HCT116 (cell line): ENCODE measurements around the gene SYT3. TPM values are rescaled to one million over a fixed set of nuclear protein-coding genes. Genes with fewer than 3 reads are reported as not detected.
A peak's percentile ranks its signal among the peaks of the same experiment; 100 is the strongest.

Experiments
- ATAC-seq: fragments of 200-7000 bp; cut with Tn5 transposase; 2 replicates; pipeline ENCODE4 v1.9.1; 2020; ENCODE audit warnings: mild to moderate bottlenecking, moderate library complexity
- BruUV-seq: library from RNA; stranded (reverse); fragments of 400-500 nt; replicated peaks from 2 replicates; lab custom pipeline; 2021; lab: Mats Ljungman, UMichigan
- CTCF ChIA-PET: fragments of 300-600 bp; sonication (Branson Sonifier 250); formaldehyde crosslinking; loops from one replicate; lab custom pipeline; 2021; ENCODE audit warnings: antibody characterized with exemption; lab: Charles Lee
- POLR2A ChIA-PET: fragments of 300-600, 350-600 bp; sonication (Branson Sonifier 250); formaldehyde crosslinking; loops from one replicate; lab custom pipeline; 2021; ENCODE audit warnings: antibody characterized with exemption; lab: Charles Lee
- RAD21 ChIA-PET, 2 experiments: fragments of 300-600 bp; sonication (Branson Sonifier 250); formaldehyde crosslinking; loops; one replicate each; lab custom pipeline; 2023; ENCODE audit warnings: low total read pairs in 2 of 2; ENCODE audit not compliant: uncharacterized antibody in 2 of 2, unreplicated experiment in 2 of 2, low non-redundant PET in 1 of 2; lab: Charles Lee
- DNase-seq: peaks from one replicate; pipeline ENCODE4 v3.0.0-alpha.2; 2010; ENCODE audit warnings: low read depth, low spot score
- H2AFZ ChIP-seq: fragments of 200-600 bp; shearing (Covaris generic), sonication (generic); 2 replicates; pipeline ENCODE4 v1.6.1; 2017; ENCODE audit warnings: low read depth, mixed run types, mixed read lengths, antibody characterized with exemption, low read length; ENCODE audit not compliant: poor library complexity, severe bottlenecking
- H3K27ac ChIP-seq: 2 replicates; pipeline ENCODE4 v1.5.1; 2012; ENCODE audit warnings: low read depth, low read length
- H3K27me3 ChIP-seq: fragments of 200-600 bp; sonication (generic); 2 replicates; pipeline ENCODE4 v1.6.1; 2016; ENCODE audit warnings: mixed run types, low read length, mixed read lengths; ENCODE audit not compliant: insufficient read depth
- H3K36me3 ChIP-seq, 2 experiments: fragments of 200-500 bp in 1 of 2; fragments of 200-600 bp in 1 of 2; sonication (Bioruptor generic) in 1 of 2; sonication (generic) in 1 of 2; 2 replicates each; pipeline versions ENCODE4 v1.5.1 to v1.6.1; 2014 to 2016; ENCODE audit warnings: low read length in 2 of 2, inconsistent platforms in 1 of 2, mixed read lengths in 1 of 2, mixed run types in 1 of 2; ENCODE audit not compliant: insufficient read depth in 2 of 2, control insufficient read depth in 1 of 2
- H3K4me1 ChIP-seq, 2 experiments: fragments of 200-600 bp in 1 of 2; sonication (generic) in 1 of 2; 2 replicates each; pipeline versions ENCODE4 v1.5.1 to v1.6.1; 2012 to 2017; ENCODE audit warnings: low read length in 2 of 2, inconsistent platforms in 1 of 2, mild to moderate bottlenecking in 1 of 2, mixed read lengths in 1 of 2, mixed run types in 1 of 2, moderate library complexity in 1 of 2; ENCODE audit not compliant: insufficient read depth in 2 of 2, control insufficient read depth in 1 of 2
- H3K4me2 ChIP-seq: fragments of 200-600 bp; sonication (generic); 2 replicates; pipeline ENCODE4 v1.6.1; 2017; ENCODE audit warnings: mixed run types, low read length, mixed read lengths
- H3K4me3 ChIP-seq, 2 experiments: fragments of 200-600 bp in 1 of 2; sonication (generic) in 1 of 2; replicated peaks in 1 of 2; 2 replicates each; pipeline ENCODE4 v1.5.1; 2011 to 2016; ENCODE audit warnings: low read length in 2 of 2, control low read depth in 1 of 2, low read depth in 1 of 2, mild to moderate bottlenecking in 1 of 2, mixed read lengths in 1 of 2, mixed run types in 1 of 2
- H3K79me2 ChIP-seq: fragments of 200-600 bp; sonication (generic); 2 replicates; pipeline ENCODE4 v1.6.1; 2017; ENCODE audit warnings: mild to moderate bottlenecking, mixed run types, low read length, moderate library complexity, mixed read lengths; ENCODE audit not compliant: insufficient read depth
- H3K9ac ChIP-seq: fragments of 200-600 bp; sonication (generic); 2 replicates; pipeline ENCODE4 v1.6.1; 2016; ENCODE audit warnings: low read length, mixed read lengths
- H3K9me2 ChIP-seq: fragments of 200-600 bp; sonication (generic), shearing (Covaris generic); 2 replicates; pipeline ENCODE4 v1.6.1; 2017; ENCODE audit warnings: mixed run types, mild to moderate bottlenecking, moderate library complexity; ENCODE audit not compliant: insufficient read depth
- H3K9me3 ChIP-seq, 2 experiments: fragments of 200-500 bp in 1 of 2; fragments of 200-600 bp in 1 of 2; sonication (Bioruptor generic) in 1 of 2; sonication (generic) in 1 of 2; 2 replicates each; pipeline ENCODE4 v1.6.1; 2014 to 2017; ENCODE audit warnings: low read length in 2 of 2, mixed read lengths in 2 of 2, inconsistent platforms in 1 of 2, low read depth in 1 of 2, mild to moderate bottlenecking in 1 of 2, mixed run types in 1 of 2, moderate library complexity in 1 of 2; ENCODE audit not compliant: control insufficient read depth in 1 of 2, insufficient read depth in 1 of 2
- H4K20me1 ChIP-seq: fragments of 200-600 bp; sonication (generic), shearing (Covaris generic); 2 replicates; pipeline ENCODE4 v1.6.1; 2017; ENCODE audit warnings: mixed run types, mild to moderate bottlenecking, moderate library complexity; ENCODE audit not compliant: insufficient read depth
- ATF3 ChIP-seq: IDR thresholded peaks from 2 replicates; pipeline ENCODE4 v1.6.1; 2012
- CEBPB ChIP-seq: IDR thresholded peaks from 2 replicates; pipeline ENCODE4 v1.6.1; 2012; ENCODE audit warnings: low read depth
- CTCF ChIP-seq, 3 experiments: fragments of 200-600 bp in 1 of 3; sonication (generic) in 1 of 3; IDR thresholded peaks in 2 of 3; conservative IDR thresholded peaks in 1 of 3; 2 replicates each; pipeline ENCODE4 v1.5.1; 2012 to 2017; ENCODE audit warnings: low read depth in 2 of 3, low read length in 2 of 3, antibody characterized with exemption in 1 of 3, borderline replicate concordance in 1 of 3, control low read depth in 1 of 3, mild to moderate bottlenecking in 1 of 3, mixed read lengths in 1 of 3, mixed run types in 1 of 3, moderate library complexity in 1 of 3; ENCODE audit not compliant: insufficient read depth in 1 of 3
- EZH2phosphoT487 ChIP-seq: fragments of 200-600 bp; IDR thresholded peaks from 2 replicates; pipeline ENCODE4 v1.6.1; 2018; ENCODE audit warnings: antibody characterized with exemption, borderline replicate concordance
- JUND ChIP-seq: IDR thresholded peaks from 2 replicates; pipeline ENCODE4 v1.6.1; 2012
- POLR2A ChIP-seq: IDR thresholded peaks from 2 replicates; pipeline ENCODE4 v1.7.0; 2011; ENCODE audit warnings: borderline replicate concordance; ENCODE audit not compliant: insufficient read depth, insufficient read length; ENCODE audit errors: extremely low read depth
- POLR2AphosphoS5 ChIP-seq: IDR thresholded peaks from 2 replicates; pipeline ENCODE4 v1.6.1; 2011; ENCODE audit warnings: mild to moderate bottlenecking, low read depth, low read length, moderate library complexity
- RAD21 ChIP-seq: IDR thresholded peaks from 2 replicates; pipeline ENCODE4 v1.6.1; 2012; ENCODE audit warnings: low read depth, mild to moderate bottlenecking
- REST ChIP-seq: IDR thresholded peaks from 2 replicates; pipeline ENCODE4 v1.6.1; 2012; ENCODE audit warnings: low read depth
- SIN3A ChIP-seq: IDR thresholded peaks from 2 replicates; pipeline ENCODE4 v1.6.1; 2012; ENCODE audit warnings: low read depth
- SP1 ChIP-seq: IDR thresholded peaks from 2 replicates; pipeline ENCODE4 v1.6.1; 2012; ENCODE audit warnings: low read depth
- SRF ChIP-seq: IDR thresholded peaks from 2 replicates; pipeline ENCODE4 v1.6.1; 2012; ENCODE audit warnings: low read depth
- YY1 ChIP-seq: IDR thresholded peaks from 2 replicates; pipeline ENCODE4 v1.6.1; 2011; ENCODE audit warnings: low read length, low read depth, moderate library complexity, mild to moderate bottlenecking; ENCODE audit not compliant: insufficient replicate concordance; ENCODE audit errors: extremely low read depth
- intact Hi-C: fragments of 100-400 bp; cut with micrococcal nuclease; formaldehyde crosslinking; loops from 2 replicates; pipeline ENCODE4 v1.10.0; 2022
- total RNA-seq: library from RNA; stranded (reverse); gene quantifications from one replicate; pipeline ENCODE4 v1.2.1, GENCODE V29; 2021; ENCODE audit not compliant: unreplicated experiment

The SYT3 gene
- total RNA-seq, 1 experiment from 2014 or later, result 4.6 TPM

- intact Hi-C loops, result no loop called here
- Histone ChIP-seq H2AFZ (no peak overlapping the region), H3K4me1 (no peaks in the 10 kb centered on the region), H3K4me2 (no peak overlapping the region), H3K27me3 (no peaks in the 10 kb centered on the region), H3K9me3 (no peaks in the 10 kb centered on the region), H3K36me3 (no peaks in the 10 kb centered on the region), H4K20me1 (no peaks in the 10 kb centered on the region), H3K9me2 (no peaks in the 10 kb centered on the region), H3K79me2 (no peaks in the 10 kb centered on the region), H3K4me3 (no peak overlapping the region), H3K9ac (no peak overlapping the region), H3K27ac (no peak overlapping the region)
- no peak for TF ChIP-seq POLR2A
- no peak for TF ChIP-seq SP1
- TF ChIP-seq YY1, result no peak
- no peak for TF ChIP-seq POLR2AphosphoS5
- no peak for TF ChIP-seq JUND
- TF ChIP-seq SIN3A, result no peak
- TF ChIP-seq CTCF (IDR thresholded peaks at IDR 0.05 in 2 of 3, conservative IDR thresholded peaks at IDR 0.05 in 1 of 3; ENCODE audit: borderline replicate concordance in 1 of 3, insufficient read depth in 1 of 3, low read depth in 2 of 3, low read length in 2 of 3), result peak; percentile 3 to 29 (median 4); a peak in 2 of 6 replicates
- no peak for TF ChIP-seq CEBPB
- TF ChIP-seq REST, result no peak
- no peak for TF ChIP-seq ATF3
- TF ChIP-seq RAD21, result 0 out of 2 replicates have a peak, but pooled peaks have one; percentile 7
- TF ChIP-seq EZH2phosphoT487, result no peak
- no peak for TF ChIP-seq SRF
- CTCF ChIA-PET, result no interaction called here
- RAD21 ChIA-PET, result no interaction called here
- ATAC-seq, result peak; percentile 48
- no TSS peak for BruUV-seq
- peak; percentile 13 for DNase-seq
- POLR2A ChIA-PET, result no interaction called here
These were observed 31.6 kb downstream of the SYT3 start for GRCh38 chr19:50607874-50608785.
